HepG2 (cell line): ENCODE data around the gene EPHA2. TPM values are rescaled to one million over a fixed set of nuclear protein-coding genes. Genes with fewer than 3 reads are reported as not detected.

Experiments
- ATAC-seq: fragments of 200-7000 bp; cut with Tn5 transposase; 3 replicates; pipeline ENCODE4 v1.9.1; 2020; ENCODE audit warnings: mild to moderate bottlenecking, moderate library complexity
- BruUV-seq: library from RNA; stranded (reverse); fragments of 400-500 nt; replicated peaks from 2 replicates; lab custom pipeline; 2021; lab: Mats Ljungman, UMichigan
- CTCF ChIA-PET: fragments of 300-600 bp; formaldehyde crosslinking; extraction: SDS; loops from one replicate; lab custom pipeline; 2021; ENCODE audit warnings: low total read pairs, inconsistent platforms, low intra/inter-chr PET ratio; lab: Yijun Ruan, JAX
- POLR2A ChIA-PET: fragments of 350-600 bp; sonication (Branson Sonifier 250); formaldehyde crosslinking; loops from one replicate; lab custom pipeline; 2020; ENCODE audit warnings: antibody characterized with exemption, inconsistent platforms; lab: Yijun Ruan, JAX
- DNase-seq: peaks from one replicate; pipeline ENCODE4 v3.0.0-alpha.2; 2015; ENCODE audit warnings: low spot score
- FAIRE-seq: peaks from 3 replicates; lab custom pipeline; 2011; peaks lifted over from hg19 to GRCh38; lab: Jason Lieb, UNC
- H2AFZ ChIP-seq: one replicate; pipeline ENCODE4 v1.6.1; 2011; ENCODE audit warnings: low read length, inconsistent platforms
- H3K27ac ChIP-seq: fragments of 300-600 bp; 3 replicates; pipeline ENCODE4 v1.8.0; 2011; ENCODE audit warnings: mixed run types, mild to moderate bottlenecking, mixed read lengths, low read length, inconsistent platforms; ENCODE audit not compliant: insufficient read depth; ENCODE audit errors: extremely low read length
- H3K27me3 ChIP-seq, 2 experiments: fragments of 200-600 bp in 1 of 2; 2 replicates in 1 of 2; 3 replicates in 1 of 2; pipeline versions ENCODE4 v1.6.0 to v1.8.0; 2011; ENCODE audit warnings: low read length in 2 of 2, mild to moderate bottlenecking in 2 of 2, moderate library complexity in 2 of 2, inconsistent platforms in 1 of 2; ENCODE audit not compliant: insufficient read depth in 2 of 2, control insufficient read depth in 1 of 2
- H3K36me3 ChIP-seq, 2 experiments: fragments of 200-600 bp in 1 of 2; replicated peaks in 1 of 2; 2 replicates in 1 of 2; 3 replicates in 1 of 2; pipeline versions ENCODE4 v1.5.1 to v1.8.0; 2011; ENCODE audit warnings: low read length in 2 of 2, inconsistent platforms in 1 of 2; ENCODE audit not compliant: insufficient read depth in 2 of 2, control insufficient read depth in 1 of 2
- H3K4me1 ChIP-seq: 2 replicates; pipeline ENCODE4 v1.5.1; 2012; ENCODE audit warnings: low read length, inconsistent platforms; ENCODE audit not compliant: insufficient read depth
- H3K4me2 ChIP-seq: 2 replicates; pipeline ENCODE4 v1.6.0; 2011; ENCODE audit warnings: low read depth, low read length, inconsistent platforms
- H3K4me3 ChIP-seq, 3 experiments: fragments of 200-600 bp in 1 of 3; sonication (generic), shearing (Covaris generic) in 1 of 3; replicated peaks in 1 of 3; 2 replicates each; pipeline ENCODE4 v1.5.1; 2011 to 2016; ENCODE audit warnings: low read length in 3 of 3, inconsistent platforms in 2 of 3, low read depth in 2 of 3, mild to moderate bottlenecking in 2 of 3, control low read depth in 1 of 3, mixed read lengths in 1 of 3; ENCODE audit not compliant: insufficient read depth in 1 of 3
- H3K79me2 ChIP-seq: one replicate; pipeline ENCODE4 v1.6.1; 2011; ENCODE audit warnings: low read length, inconsistent platforms; ENCODE audit not compliant: insufficient read depth
- H3K9ac ChIP-seq: 2 replicates; pipeline ENCODE4 v1.6.0; 2011; ENCODE audit warnings: mild to moderate bottlenecking, low read depth, low read length, inconsistent platforms; ENCODE audit not compliant: insufficient read depth
- H3K9me3 ChIP-seq: 2 replicates; pipeline ENCODE4 v1.5.1; 2012; ENCODE audit warnings: mild to moderate bottlenecking, low read length
- H4K20me1 ChIP-seq: 2 replicates; pipeline ENCODE4 v1.6.0; 2011; ENCODE audit warnings: inconsistent platforms, mild to moderate bottlenecking, low read length, moderate library complexity; ENCODE audit not compliant: insufficient read depth
- AGO2 ChIP-seq: fragments of 200-400 bp; formaldehyde crosslinking; optimal IDR thresholded peaks from 2 replicates; pipeline ENCODE3; 2017; ENCODE audit warnings: mild to moderate bottlenecking, low read depth, low read length, moderate library complexity
- POLR2G ChIP-seq: fragments of 200-400 bp; formaldehyde crosslinking; IDR thresholded peaks from 2 replicates; pipeline ENCODE4 v1.6.1; 2018; ENCODE audit warnings: mild to moderate bottlenecking, low read depth, low read length, moderate library complexity
- RBM22 ChIP-seq: fragments of 200-400 bp; formaldehyde crosslinking; optimal IDR thresholded peaks from 2 replicates; pipeline ENCODE3; 2017; ENCODE audit warnings: mild to moderate bottlenecking, low read length, moderate library complexity
- TMF1 ChIP-seq: sonication (generic); formaldehyde crosslinking; IDR thresholded peaks from 2 replicates; pipeline ENCODE4 v1.8.1; 2022; ENCODE audit warnings: low read depth, missing genetic modification reagents
- ZFAT ChIP-seq: sonication (generic); formaldehyde crosslinking; conservative IDR thresholded peaks from 2 replicates; pipeline ENCODE4 v1.8.1; 2023; ENCODE audit warnings: missing genetic modification reagents, inconsistent platforms
- ZKSCAN1 ChIP-seq: fragments of 150-350 bp; IDR thresholded peaks from 2 replicates; pipeline ENCODE4 v1.6.1; 2014; ENCODE audit warnings: low read length
- ZNF547 ChIP-seq: sonication (generic); formaldehyde crosslinking; IDR thresholded peaks from 2 replicates; pipeline ENCODE4 v1.5.1; 2020; ENCODE audit warnings: mild to moderate bottlenecking, missing genetic modification reagents
- WGBS: methylation state at CpG from one replicate; pipeline ENCODE4 v1.1.6; 2017; ENCODE audit warnings: low lambda C conversion rate; 5-methylcytosine and 5-hydroxymethylcytosine counted together
- in situ Hi-C: cut with HindIII; loops from 2 replicates; pipeline ENCODE4 v1.10.0; 2017; ENCODE audit warnings: low pct_unique_long_range_greater_than_20kb; ENCODE audit not compliant: extremely low pct_ligation_motif_present
- intact Hi-C: fragments of 100-400 bp; cut with micrococcal nuclease; formaldehyde crosslinking; loops from one replicate; pipeline ENCODE4 v1.10.0; 2022; ENCODE audit not compliant: unreplicated experiment
- polyA plus RNA-seq, 8 experiments: library from polyadenylated mRNA; depleted of rRNA in 3 of 8; stranded (reverse) in 7 of 8; unstranded in 1 of 8; fragments of >200 nt; fragmentation: Illumina TruSeq in 4 of 8; extraction: Trizol in 4 of 8; gene quantifications; 2 replicates each; pipeline versions ENCODE4 v1.2.1 to v1.2.3, GENCODE V29; 2011 to 2016; ENCODE audit warnings: low read depth in 4 of 8, missing spikeins in 1 of 8, mixed read lengths in 1 of 8; ENCODE audit not compliant: insufficient read depth in 1 of 8
- total RNA-seq, 5 experiments: library from RNA; depleted of rRNA; stranded (reverse); fragments of >200 nt; fragmentation: Illumina TruSeq; extraction: Trizol; gene quantifications; 2 replicates each; pipeline ENCODE4 v1.2.3, GENCODE V29; 2016; ENCODE audit warnings: low read depth in 1 of 5

The EPHA2 gene
- total and polyA plus RNA-seq, 2 of the 13 experiments (the other 11 are each of a cell fraction or from before 2014, with no cell fraction given) = 33.6 to 53.6 TPM

DNA sequence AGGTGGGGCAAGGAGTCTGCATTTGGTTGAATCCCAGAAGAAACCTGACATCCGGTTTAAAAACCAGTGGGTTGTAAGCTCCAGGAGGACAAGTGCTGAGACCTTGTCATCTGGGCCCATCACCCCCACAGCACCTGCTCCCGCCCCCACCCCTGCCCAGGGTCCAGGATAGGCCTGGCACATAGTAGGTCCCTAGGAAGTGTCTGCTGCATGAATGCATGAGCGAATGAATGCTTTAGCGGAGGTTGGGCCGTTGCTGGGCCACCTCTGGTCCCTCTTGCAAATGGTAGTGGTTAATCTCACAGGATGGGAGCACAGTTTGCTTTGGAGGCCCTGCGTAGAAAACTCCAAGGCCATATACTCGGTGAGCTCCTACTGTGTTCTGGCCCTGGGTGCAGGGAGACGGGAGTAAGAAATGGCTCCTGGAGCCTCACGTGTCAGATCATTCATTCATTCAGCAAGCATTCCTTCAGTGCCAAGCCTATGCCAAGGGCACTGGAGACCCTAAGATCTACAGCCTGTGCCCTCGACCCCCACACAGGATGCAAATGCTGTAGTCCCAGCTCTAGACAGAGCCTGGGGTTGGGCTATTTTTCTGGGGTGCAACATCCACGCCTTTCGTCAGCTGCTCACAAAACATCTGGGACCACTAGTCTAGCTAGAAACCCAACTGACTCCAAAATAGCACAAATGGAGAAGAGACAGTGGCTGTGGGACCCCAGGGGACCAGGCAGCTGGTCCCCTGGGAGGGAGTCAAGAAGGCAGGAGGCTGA is 28.9 kb downstream of the EPHA2 start:
- ATAC-seq (no peak), FAIRE-seq (no peak), DNase-seq (no peak)
- peak; percentile 38; the same call in 1 of the 2 replicates for TF ChIP-seq ZKSCAN1
- no peak for TF ChIP-seq ZNF547 (CRISPR knock-in tag)
- TF ChIP-seq RBM22 = peak; percentile 58
- Histone ChIP-seq H3K9me3 (no peaks in the 10 kb centered on the region), H3K36me3 (peaks cover 56 to 74% of the 10 kb centered on the region in 2 experiments), H4K20me1 (peaks cover 39% of the 10 kb centered on the region; the same call in 1 of the 2 replicates), H3K4me2 (no peak overlapping the region), H2AFZ (no peak overlapping the region), H3K79me2 (no peaks in the 10 kb centered on the region), H3K9ac (no peak overlapping the region), H3K27ac (no peak overlapping the region), H3K4me1 (peaks cover 15% of the 10 kb centered on the region), H3K4me3 (no peak overlapping the region), H3K27me3 (no peaks in the 10 kb centered on the region)
- WGBS = 98% methylated on average over 5 of the region's 12 CpGs
- ChIA-PET POLR2A (no interaction called here), CTCF (no interaction called here)
- no TSS peak for BruUV-seq
- intact Hi-C loops = no loop called here
- in situ Hi-C loops = no loop called here

DNA sequence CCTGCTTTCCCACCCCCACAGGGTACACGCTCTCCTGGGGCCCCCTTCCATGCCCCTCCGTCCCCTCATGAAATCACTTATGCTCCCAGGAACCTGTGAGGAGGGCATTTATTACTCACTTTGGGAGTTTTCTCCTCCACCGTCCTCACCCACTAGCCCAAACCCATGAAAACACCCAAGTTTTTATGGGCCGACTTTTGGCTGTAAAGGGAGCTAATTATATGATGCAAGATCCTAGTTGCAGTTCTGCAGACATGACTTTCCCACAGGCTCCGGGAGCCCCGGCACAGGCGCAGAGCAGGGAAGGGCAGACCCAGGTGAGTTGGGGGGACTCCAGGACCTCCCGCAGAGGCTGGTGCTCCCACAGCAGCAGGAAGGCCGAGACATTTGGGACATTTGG is 29.7 kb downstream of the EPHA2 start:
- intact Hi-C loops = no loop called here
- Histone ChIP-seq H4K20me1 (peaks cover 39% of the 10 kb centered on the region; the same call in 1 of the 2 replicates), H3K36me3 (peaks cover 50 to 66% of the 10 kb centered on the region in 2 experiments), H3K4me1 (peaks cover 23% of the 10 kb centered on the region), H3K79me2 (no peaks in the 10 kb centered on the region), H3K27ac (no peak overlapping the region), H3K4me3 (no peak overlapping the region), H3K9ac (no peak overlapping the region), H3K4me2 (no peak overlapping the region), H3K9me3 (no peaks in the 10 kb centered on the region), H2AFZ (no peak overlapping the region), H3K27me3 (no peaks in the 10 kb centered on the region)
- no peak for FAIRE-seq
- ChIA-PET CTCF (no interaction called here), POLR2A (no interaction called here)
- no TSS peak for BruUV-seq
- no peak for DNase-seq
- ATAC-seq = no peak
- in situ Hi-C loops = no loop called here
- WGBS = 91% methylated on average over 8 of the region's 9 CpGs
- TF ChIP-seq ZFAT (CRISPR knock-in tag) = no peak
- TF ChIP-seq AGO2 = peak; percentile 32
- 0 out of 2 replicates have a peak, but pooled peaks have one; percentile 9 for TF ChIP-seq POLR2G
- TF ChIP-seq TMF1 (CRISPR knock-in tag) = no peak
